Measurements from ENCODE around the gene NOL7. TPM values are rescaled to one million over a fixed set of nuclear protein-coding genes. Genes with fewer than 3 reads are reported as not detected.

The NOL7 gene
- total and polyA plus RNA-seq, 2 of the 4 experiments (the other 2 are of a cell fraction): 21.3 to 34.5 TPM

GRCh38 chr6:13638014-13638413, 22.9 kb downstream of the NOL7 start:
- H3K14ac ChIP-seq (replicated peaks; ENCODE audit: low read depth, low read length): no peak overlapping the region
- H3K9ac ChIP-seq (ENCODE audit: low read depth, low read length): no peak overlapping the region
- intact Hi-C loops (cut with micrococcal nuclease) (no loop called here), in situ Hi-C loops (cut with MboI; ENCODE audit: low sequenced_read_pairs) (no loop called here), dilution Hi-C loops (cut with HindIII; ENCODE audit: low sequenced_read_pairs, unreplicated experiment) (no loop called here)
- H3K4me1 ChIP-seq (ENCODE audit: control insufficient read depth, insufficient read depth, low read length): no peaks in the 10 kb centered on the region
- no peak overlapping the region for H4K91ac ChIP-seq (ENCODE audit: insufficient read depth, low read depth, low read length)
- no peak overlapping the region for H2BK20ac ChIP-seq (ENCODE audit: low read depth, low read length)
- H2BK120ac ChIP-seq (ENCODE audit: low read depth, low read length): no peak overlapping the region
- no peaks in the 10 kb centered on the region for H3K27me3 ChIP-seq (ENCODE audit: control insufficient read depth, insufficient read depth, low read length)
- no peak overlapping the region for H3K4me2 ChIP-seq (ENCODE audit: low read depth, low read length)
- no peak overlapping the region for H2AFZ ChIP-seq (replicated peaks; ENCODE audit: low read length, poor library complexity)
- BruUV-seq (replicated peaks): no TSS peak
- no peak for ATAC-seq (ENCODE audit: low read depth)
- H3K23ac ChIP-seq (ENCODE audit: low read depth, low read length): no peak overlapping the region
- H3K9me1 ChIP-seq (ENCODE audit: insufficient read depth, low read length): no peaks in the 10 kb centered on the region
- ChIA-PET CTCF (no interaction called here), POLR2A (ENCODE audit: unreplicated experiment) (no interaction called here)
- H3K79me1 ChIP-seq (ENCODE audit: low read depth in 1 of 2, low read length in 2 of 2): peaks cover 3 to 5% of the 10 kb centered on the region in 2 experiments; a peak in 2 of 4 replicates
- no peak overlapping the region for H3K18ac ChIP-seq (ENCODE audit: low read depth, low read length)
- DNase-seq: no peak
- H3K9me3 ChIP-seq (ENCODE audit: control insufficient read depth, insufficient read depth, low read length): no peaks in the 10 kb centered on the region
- H4K8ac ChIP-seq (ENCODE audit: low read depth in 2 of 2, low read length in 2 of 2): no peak overlapping the region
- H2AK5ac ChIP-seq (ENCODE audit: low read depth, low read length): no peak overlapping the region
- TF ChIP-seq MAZ (IDR thresholded peaks at IDR 0.05; ENCODE audit: borderline replicate concordance, low read depth, low read length) (no peak), FOS (IDR thresholded peaks at IDR 0.05; ENCODE audit: low read depth, low read length) (no peak), MXI1 (IDR thresholded peaks at IDR 0.05; ENCODE audit: borderline replicate concordance, low read depth, low read length) (no peak), MAFK (IDR thresholded peaks at IDR 0.05; ENCODE audit: low read depth, low read length) (no peak), USF2 (IDR thresholded peaks at IDR 0.05; ENCODE audit: low read depth, low read length) (no peak)
- H3K27ac ChIP-seq (ENCODE audit: insufficient read depth, low read length): no peak overlapping the region
- no peak overlapping the region for H3K4ac ChIP-seq (ENCODE audit: low read depth, low read length)
- peaks cover 11% of the 10 kb centered on the region for H3K36me3 ChIP-seq (ENCODE audit: control insufficient read depth, insufficient read depth, low read length)
- H2AK9ac ChIP-seq (replicated peaks; ENCODE audit: low read depth, low read length, poor library complexity): no peak overlapping the region
- H3K4me3 ChIP-seq (ENCODE audit: insufficient read depth, low read depth, low read length): no peak overlapping the region
- WGBS, 2 experiments (ENCODE audit: extremely low coverage in 2 of 2, insufficient read length in 1 of 2): no CpG with 5 or more reads among the region's 1 CpG
- H2BK5ac ChIP-seq (ENCODE audit: low read depth, low read length, poor library complexity, severe bottlenecking): no peak overlapping the region
- no peaks in the 10 kb centered on the region for H4K20me1 ChIP-seq (ENCODE audit: insufficient read depth, low read length)
- no peak overlapping the region for H3K56ac ChIP-seq (ENCODE audit: extremely low read depth, insufficient read depth, low read length)
- H4K5ac ChIP-seq (ENCODE audit: low read depth, low read length): no peak overlapping the region
- no peak overlapping the region for H2BK15ac ChIP-seq (ENCODE audit: low read depth, low read length)

Measured in IMR-90 (cell line).